Nephron progenitor cell (in vitro differentiated cells): ENCODE results near the gene ZNF561.
"Not testable (repeated sequence)": the region's sequence is repeated elsewhere in the genome, so short reads cannot be mapped to it uniquely, and the experiment has no call there.

ENCODE experiments used
- DNase-seq: peaks from one replicate; pipeline ENCODE4 v3.0.0; 2021
- H3K27ac Mint-ChIP-seq: 2 replicates; pipeline ENCODE4 v1.8.0; 2021; ENCODE audit warnings: mild to moderate bottlenecking, moderate library complexity, mixed read lengths
- H3K27me3 Mint-ChIP-seq: 2 replicates; pipeline ENCODE4 v1.8.0; 2021; ENCODE audit warnings: mild to moderate bottlenecking, low read depth, mixed read lengths; ENCODE audit not compliant: poor library complexity
- H3K36me3 Mint-ChIP-seq: 2 replicates; pipeline ENCODE4 v1.8.0; 2021; ENCODE audit warnings: low read depth, mixed read lengths
- H3K4me1 Mint-ChIP-seq: 2 replicates; pipeline ENCODE4 v1.8.0; 2021; ENCODE audit warnings: mixed read lengths
- H3K4me3 Mint-ChIP-seq: 2 replicates; pipeline ENCODE4 v1.8.0; 2021; ENCODE audit warnings: mild to moderate bottlenecking, moderate library complexity, mixed read lengths
- H3K9me3 Mint-ChIP-seq: 2 replicates; pipeline ENCODE4 v1.8.0; 2021; ENCODE audit warnings: mild to moderate bottlenecking, moderate library complexity, mixed read lengths
- CTCF ChIP-seq: fragments of 200-600 bp; sonication (generic); IDR thresholded peaks from 2 replicates; pipeline ENCODE4 v1.5.0; 2021; ENCODE audit warnings: antibody characterized with exemption

Gene ZNF561

GRCh38 chr19:9597027-9597426 is 24.0 kb downstream of the ZNF561 start:
- no peak overlapping the region for H3K27ac Mint-ChIP-seq
- peaks cover 3% of the 10 kb centered on the region for H3K27me3 Mint-ChIP-seq
- peaks cover 5% of the 10 kb centered on the region for H3K36me3 Mint-ChIP-seq
- no peak for DNase-seq
- no peak overlapping the region for H3K4me3 Mint-ChIP-seq
- no peak for TF ChIP-seq CTCF
- H3K9me3 Mint-ChIP-seq, result peaks cover 33% of the 10 kb centered on the region
- no peaks in the 10 kb centered on the region for H3K4me1 Mint-ChIP-seq

GRCh38 chr19:9586764-9587163 is 34.3 kb downstream of the ZNF561 start:
- H3K36me3 Mint-ChIP-seq, result peaks cover 19% of the 10 kb centered on the region
- H3K4me3 Mint-ChIP-seq, result no peak overlapping the region
- H3K9me3 Mint-ChIP-seq, result peaks cover 23% of the 10 kb centered on the region
- no peaks in the 10 kb centered on the region for H3K4me1 Mint-ChIP-seq
- peak; percentile 71 for TF ChIP-seq CTCF
- no peak overlapping the region for H3K27ac Mint-ChIP-seq
- DNase-seq, result peak; percentile 71
- peaks cover 21% of the 10 kb centered on the region for H3K27me3 Mint-ChIP-seq

GRCh38 chr19:9584073-9584833 is 36.8 kb downstream of the ZNF561 start, which contains the start of gene ZNF121:
TSS of gene ZNF121 (minus strand) at chr19:9584504. CDS start at chr19:9568097, 16,407 bp downstream.
- TF ChIP-seq CTCF, result no peak
- DNase-seq, result peak; percentile 88
- H3K36me3 Mint-ChIP-seq, result peaks cover 44% of the 10 kb centered on the region
- H3K27ac Mint-ChIP-seq, result peak within 1 kb of the TSS; percentile 97
- peaks cover 48% of the 10 kb centered on the region for H3K9me3 Mint-ChIP-seq
- no peaks in the 10 kb centered on the region for H3K4me1 Mint-ChIP-seq
- H3K4me3 Mint-ChIP-seq, result peak within 1 kb of the TSS; percentile 93
- peaks cover 10% of the 10 kb centered on the region for H3K27me3 Mint-ChIP-seq

GRCh38 chr19:9582081-9582725 is 38.8 kb downstream of the ZNF561 start:
- peaks cover 65% of the 10 kb centered on the region for H3K36me3 Mint-ChIP-seq
- not testable (repeated sequence) for H3K27me3 Mint-ChIP-seq, DNase-seq, H3K4me1 Mint-ChIP-seq
- peak overlapping the region; percentile 87 for H3K27ac Mint-ChIP-seq
- H3K4me3 Mint-ChIP-seq, result peak overlapping the region; percentile 81
- peaks cover 69% of the 10 kb centered on the region for H3K9me3 Mint-ChIP-seq

GRCh38 chr19:9580728-9581127 is 40.3 kb downstream of the ZNF561 start:
- H3K4me3 Mint-ChIP-seq, result peak overlapping the region; percentile 68
- peaks cover 83% of the 10 kb centered on the region for H3K9me3 Mint-ChIP-seq

More at GRCh38 chr19:9580728-9581127, 40.3 kb downstream of the ZNF561 start:
- DNase-seq, result no peak
- no peak overlapping the region for H3K27ac Mint-ChIP-seq
- TF ChIP-seq CTCF, result no peak
- peaks cover 3% of the 10 kb centered on the region for H3K27me3 Mint-ChIP-seq
- no peaks in the 10 kb centered on the region for H3K4me1 Mint-ChIP-seq
- peaks cover 80% of the 10 kb centered on the region for H3K36me3 Mint-ChIP-seq
